ENCODE measurements around the gene CCDC200. TPM values are rescaled to one million over a fixed set of nuclear protein-coding genes. Genes with fewer than 3 reads are reported as not detected.
"Not testable (repeated sequence)": the region's sequence is repeated elsewhere in the genome, so short reads cannot be mapped to it uniquely, and the experiment has no call there.

CCDC200 gene
- total and polyA plus RNA-seq, 2 donors (not counting 3 experiments of a cell fraction or from before 2014, with no cell fraction given): not detected

DNA sequence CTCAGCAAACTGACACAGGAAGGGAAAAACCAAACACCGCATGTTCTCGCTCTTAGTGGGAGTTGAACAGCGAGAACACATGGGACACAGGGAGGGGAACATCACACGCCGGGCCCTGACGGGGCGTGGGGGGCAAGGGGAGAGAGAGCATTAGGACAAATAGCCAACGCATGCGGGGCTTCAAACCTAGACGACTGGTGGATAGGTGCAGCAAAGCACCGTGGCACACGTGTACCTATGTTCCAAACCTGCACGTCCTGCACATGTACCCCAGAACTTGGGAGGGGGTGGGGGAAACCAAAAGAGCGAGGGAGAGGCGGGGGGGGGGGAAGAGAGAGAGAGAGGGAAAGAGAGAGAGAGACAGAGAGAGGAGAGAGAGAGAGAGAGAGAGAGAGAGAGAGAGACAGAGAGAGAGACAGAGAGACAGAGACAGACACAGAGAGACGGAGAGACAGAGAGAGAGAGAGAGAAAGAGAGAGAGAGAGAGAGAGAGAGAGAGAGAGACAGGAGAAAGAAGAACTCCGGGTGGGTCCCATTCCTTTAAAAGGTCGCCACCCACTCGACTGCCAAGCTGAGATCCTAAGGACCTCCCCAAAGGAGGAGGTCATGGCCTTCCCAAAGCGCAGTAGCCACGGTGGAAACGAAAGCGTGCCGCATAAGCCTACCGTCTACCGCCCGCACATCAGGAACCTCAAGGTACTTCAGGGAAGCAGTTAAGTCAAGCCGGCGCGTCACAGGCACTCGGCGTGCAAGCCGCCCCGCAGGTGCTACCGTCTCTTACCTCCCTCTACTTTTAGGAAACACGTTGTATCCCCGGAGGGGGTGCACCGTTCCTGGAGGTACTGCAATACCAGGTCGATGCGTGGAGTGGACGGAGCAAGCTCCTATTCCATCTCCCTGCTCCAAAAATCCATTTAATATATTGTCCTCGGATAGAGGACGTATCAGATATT lies 42.4 kb upstream of the CCDC200 start:
- H3K27ac ChIP-seq (ENCODE audit: insufficient read depth, low read depth, low read length); H3K9me1 ChIP-seq (replicated peaks; ENCODE audit: control insufficient read depth, extremely low read depth, insufficient read depth, low read length); BruUV-seq (replicated peaks); POLR2A ChIA-PET; H3K9me3 ChIP-seq (replicated peaks; ENCODE audit: control insufficient read depth, insufficient read depth, low read length); FAIRE-seq; H3K36me3 ChIP-seq (ENCODE audit: control insufficient read depth in 2 of 2, extremely low read depth in 1 of 2, insufficient read depth in 2 of 2, low read length in 2 of 2); H3K4me3 ChIP-seq (replicated peaks in 1 of 3; ENCODE audit: insufficient read depth in 1 of 3, low read depth in 1 of 3, low read length in 3 of 3); dilution Hi-C loops (cut with MboI; ENCODE audit: extremely low pct_ligation_motif_present, low sequenced_read_pairs); H3K4me2 ChIP-seq (ENCODE audit: insufficient read depth, low read length); H3K27me3 ChIP-seq (ENCODE audit: control insufficient read depth in 2 of 2, insufficient read depth in 2 of 2, low read length in 2 of 2); H3K9ac ChIP-seq (replicated peaks; ENCODE audit: extremely low read depth, insufficient read depth, low read length); H3K79me2 ChIP-seq (ENCODE audit: control insufficient read depth, insufficient read depth, low read length); intact Hi-C loops (cut with micrococcal nuclease); H2AFZ ChIP-seq (ENCODE audit: low read depth, low read length); H4K20me1 ChIP-seq (replicated peaks; ENCODE audit: control insufficient read depth, extremely low read depth, insufficient read depth, low read length); H3K4me1 ChIP-seq (ENCODE audit: control insufficient read depth, extremely low read depth, insufficient read depth, low read length); CTCF ChIA-PET; DNase-seq (ENCODE audit: low read depth, low spot score): not testable (repeated sequence)

DNA sequence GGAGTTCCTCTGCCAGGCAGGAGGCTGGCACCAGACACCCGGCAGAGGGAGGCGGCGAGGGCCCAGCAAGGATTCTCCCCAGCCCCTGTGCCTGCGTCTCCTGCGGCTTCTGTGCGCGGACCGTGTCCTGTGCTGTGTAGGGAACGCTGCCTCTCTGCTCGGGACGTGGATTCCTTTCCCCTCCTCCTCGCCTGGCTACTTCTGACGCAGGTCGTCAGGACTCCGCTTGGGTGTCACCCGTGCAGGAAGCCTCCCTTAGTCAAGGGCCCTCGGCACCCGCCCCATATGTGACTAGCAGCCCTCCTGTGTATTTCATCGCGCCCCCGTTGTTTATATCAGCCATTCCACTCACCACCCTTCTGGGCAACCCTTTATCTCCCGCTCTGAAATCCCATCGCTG lies 18.0 kb upstream of the CCDC200 start:
- dilution Hi-C loops (cut with MboI; ENCODE audit: extremely low pct_ligation_motif_present, low sequenced_read_pairs); H4K20me1 ChIP-seq (replicated peaks; ENCODE audit: control insufficient read depth, extremely low read depth, insufficient read depth, low read length): not testable (repeated sequence)

DNA sequence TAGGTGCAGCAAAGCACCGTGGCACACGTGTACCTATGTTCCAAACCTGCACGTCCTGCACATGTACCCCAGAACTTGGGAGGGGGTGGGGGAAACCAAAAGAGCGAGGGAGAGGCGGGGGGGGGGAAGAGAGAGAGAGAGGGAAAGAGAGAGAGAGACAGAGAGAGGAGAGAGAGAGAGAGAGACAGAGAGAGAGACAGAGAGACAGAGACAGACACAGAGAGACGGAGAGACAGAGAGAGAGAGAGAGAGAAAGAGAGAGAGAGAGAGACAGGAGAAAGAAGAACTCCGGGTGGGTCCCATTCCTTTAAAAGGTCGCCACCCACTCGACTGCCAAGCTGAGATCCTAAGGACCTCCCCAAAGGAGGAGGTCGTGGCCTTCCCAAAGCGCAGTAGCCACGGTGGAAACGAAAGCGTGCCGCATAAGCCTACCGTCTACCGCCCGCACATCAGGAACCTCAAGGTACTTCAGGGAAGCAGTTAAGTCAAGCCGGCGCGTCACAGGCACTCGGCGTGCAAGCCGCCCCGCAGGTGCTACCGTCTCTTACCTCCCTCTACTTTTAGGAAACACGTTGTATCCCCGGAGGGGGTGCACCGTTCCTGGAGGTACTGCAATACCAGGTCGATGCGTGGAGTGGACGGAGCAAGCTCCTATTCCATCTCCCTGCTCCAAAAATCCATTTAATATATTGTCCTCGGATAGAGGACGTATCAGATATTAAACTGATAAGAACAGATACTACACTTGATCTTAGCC lies 12.4 kb upstream of the CCDC200 start:
- H3K9me1 ChIP-seq (replicated peaks; ENCODE audit: control insufficient read depth, extremely low read depth, insufficient read depth, low read length); FAIRE-seq; H3K4me2 ChIP-seq (ENCODE audit: insufficient read depth, low read length); DNase-seq (ENCODE audit: low read depth, low spot score); H2AFZ ChIP-seq (ENCODE audit: low read depth, low read length); H3K79me2 ChIP-seq (ENCODE audit: control insufficient read depth, insufficient read depth, low read length); H3K27me3 ChIP-seq (ENCODE audit: control insufficient read depth in 2 of 2, insufficient read depth in 2 of 2, low read length in 2 of 2); H3K9ac ChIP-seq (replicated peaks; ENCODE audit: extremely low read depth, insufficient read depth, low read length); POLR2A ChIA-PET; CTCF ChIA-PET; H3K4me3 ChIP-seq (replicated peaks in 1 of 3; ENCODE audit: insufficient read depth in 1 of 3, low read depth in 1 of 3, low read length in 3 of 3); H3K36me3 ChIP-seq (ENCODE audit: control insufficient read depth in 2 of 2, extremely low read depth in 1 of 2, insufficient read depth in 2 of 2, low read length in 2 of 2); H3K27ac ChIP-seq (ENCODE audit: insufficient read depth, low read depth, low read length); H3K9me3 ChIP-seq (replicated peaks; ENCODE audit: control insufficient read depth, insufficient read depth, low read length); BruUV-seq (replicated peaks); dilution Hi-C loops (cut with MboI; ENCODE audit: extremely low pct_ligation_motif_present, low sequenced_read_pairs); H4K20me1 ChIP-seq (replicated peaks; ENCODE audit: control insufficient read depth, extremely low read depth, insufficient read depth, low read length); intact Hi-C loops (cut with micrococcal nuclease); H3K4me1 ChIP-seq (ENCODE audit: control insufficient read depth, extremely low read depth, insufficient read depth, low read length): not testable (repeated sequence)

More for the DNA sequence above, 18.0 kb upstream of the CCDC200 start:
- H3K79me2 ChIP-seq (ENCODE audit: control insufficient read depth, insufficient read depth, low read length); H3K9me3 ChIP-seq (replicated peaks; ENCODE audit: control insufficient read depth, insufficient read depth, low read length); H3K27ac ChIP-seq (ENCODE audit: insufficient read depth, low read depth, low read length); H3K27me3 ChIP-seq (ENCODE audit: control insufficient read depth in 2 of 2, insufficient read depth in 2 of 2, low read length in 2 of 2); H3K9me1 ChIP-seq (replicated peaks; ENCODE audit: control insufficient read depth, extremely low read depth, insufficient read depth, low read length); H3K4me2 ChIP-seq (ENCODE audit: insufficient read depth, low read length); H3K36me3 ChIP-seq (ENCODE audit: control insufficient read depth in 2 of 2, extremely low read depth in 1 of 2, insufficient read depth in 2 of 2, low read length in 2 of 2); CTCF ChIA-PET; H3K4me1 ChIP-seq (ENCODE audit: control insufficient read depth, extremely low read depth, insufficient read depth, low read length); H3K9ac ChIP-seq (replicated peaks; ENCODE audit: extremely low read depth, insufficient read depth, low read length); H2AFZ ChIP-seq (ENCODE audit: low read depth, low read length); FAIRE-seq; H3K4me3 ChIP-seq (replicated peaks in 1 of 3; ENCODE audit: insufficient read depth in 1 of 3, low read depth in 1 of 3, low read length in 3 of 3); BruUV-seq (replicated peaks); DNase-seq (ENCODE audit: low read depth, low spot score); POLR2A ChIA-PET; intact Hi-C loops (cut with micrococcal nuclease): not testable (repeated sequence)

DNA sequence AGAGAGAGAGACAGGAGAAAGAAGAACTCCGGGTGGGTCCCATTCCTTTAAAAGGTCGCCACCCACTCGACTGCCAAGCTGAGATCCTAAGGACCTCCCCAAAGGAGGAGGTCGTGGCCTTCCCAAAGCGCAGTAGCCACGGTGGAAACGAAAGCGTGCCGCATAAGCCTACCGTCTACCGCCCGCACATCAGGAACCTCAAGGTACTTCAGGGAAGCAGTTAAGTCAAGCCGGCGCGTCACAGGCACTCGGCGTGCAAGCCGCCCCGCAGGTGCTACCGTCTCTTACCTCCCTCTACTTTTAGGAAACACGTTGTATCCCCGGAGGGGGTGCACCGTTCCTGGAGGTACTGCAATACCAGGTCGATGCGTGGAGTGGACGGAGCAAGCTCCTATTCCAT lies 11.2 kb upstream of the CCDC200 start:
- H3K9me3 ChIP-seq (replicated peaks; ENCODE audit: control insufficient read depth, insufficient read depth, low read length); H3K27ac ChIP-seq (ENCODE audit: insufficient read depth, low read depth, low read length); CTCF ChIA-PET; H3K4me3 ChIP-seq (replicated peaks in 1 of 3; ENCODE audit: insufficient read depth in 1 of 3, low read depth in 1 of 3, low read length in 3 of 3); POLR2A ChIA-PET; H3K36me3 ChIP-seq (ENCODE audit: control insufficient read depth in 2 of 2, extremely low read depth in 1 of 2, insufficient read depth in 2 of 2, low read length in 2 of 2); H2AFZ ChIP-seq (ENCODE audit: low read depth, low read length); dilution Hi-C loops (cut with MboI; ENCODE audit: extremely low pct_ligation_motif_present, low sequenced_read_pairs); H3K79me2 ChIP-seq (ENCODE audit: control insufficient read depth, insufficient read depth, low read length); H4K20me1 ChIP-seq (replicated peaks; ENCODE audit: control insufficient read depth, extremely low read depth, insufficient read depth, low read length); H3K9ac ChIP-seq (replicated peaks; ENCODE audit: extremely low read depth, insufficient read depth, low read length); FAIRE-seq; H3K4me1 ChIP-seq (ENCODE audit: control insufficient read depth, extremely low read depth, insufficient read depth, low read length); intact Hi-C loops (cut with micrococcal nuclease); H3K4me2 ChIP-seq (ENCODE audit: insufficient read depth, low read length); BruUV-seq (replicated peaks); DNase-seq (ENCODE audit: low read depth, low spot score); H3K27me3 ChIP-seq (ENCODE audit: control insufficient read depth in 2 of 2, insufficient read depth in 2 of 2, low read length in 2 of 2); H3K9me1 ChIP-seq (replicated peaks; ENCODE audit: control insufficient read depth, extremely low read depth, insufficient read depth, low read length): not testable (repeated sequence)

Data from endothelial cell of umbilical vein (primary cell).